C4-2B (cell line): ENCODE results near the gene MAN2B1.

Source experiments
- CTCF ChIP-seq: fragments of 450-650 bp; conservative IDR thresholded peaks from 2 replicates; pipeline ENCODE4 v1.5.1; 2017; ENCODE audit warnings: mild to moderate bottlenecking
- ZFX ChIP-seq: fragments of 450-650 bp; IDR thresholded peaks from 2 replicates; pipeline ENCODE4 v1.6.1; 2017

GRCh38 chr19:12606796-12607195 is 59.7 kb downstream of the MAN2B1 start:
- TF ChIP-seq CTCF (no peak), ZFX (no peak)
